Measurements from ENCODE around the gene NME2. TPM values are rescaled to one million over a fixed set of nuclear protein-coding genes. Genes with fewer than 3 reads are reported as not detected.
"Not testable (repeated sequence)": the region's sequence is repeated elsewhere in the genome, so short reads cannot be mapped to it uniquely, and the experiment has no call there.

Gene NME2
- total RNA-seq, 4 donors from 2014 or later, result 440 to 570 (median 469) TPM

DNA sequence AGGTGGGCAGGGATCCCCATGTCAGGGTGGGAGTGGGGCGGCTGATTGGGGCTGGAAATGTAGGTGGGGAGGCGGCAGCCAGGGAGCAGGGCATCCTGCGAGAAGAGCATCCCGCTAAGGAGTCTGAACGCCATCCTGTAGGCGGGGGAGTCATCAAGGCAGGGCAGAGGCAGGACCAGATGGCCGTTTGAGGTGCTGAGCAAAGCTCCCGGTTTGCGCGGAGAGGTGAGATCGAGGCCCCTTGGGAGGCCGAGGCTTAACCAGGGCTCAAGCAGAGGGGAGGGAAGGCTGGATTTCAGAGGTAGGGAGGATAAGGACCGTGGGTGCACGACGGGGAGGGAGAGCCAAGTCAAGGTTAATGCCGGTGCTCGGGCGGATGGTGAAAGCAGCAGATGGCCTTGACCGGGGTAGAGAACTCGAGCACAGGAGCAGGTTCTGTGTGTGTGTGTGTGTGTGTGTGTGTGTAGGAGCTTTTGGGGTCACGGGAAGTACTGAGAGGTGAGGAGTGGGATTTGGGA, 472 bp upstream of the NME2 start:
- DNase-seq (ENCODE audit: low spot score), result no peak
- ATAC-seq (ENCODE audit: low FRiP score), result peak; percentile 24
- TF ChIP-seq, protein P1, sequence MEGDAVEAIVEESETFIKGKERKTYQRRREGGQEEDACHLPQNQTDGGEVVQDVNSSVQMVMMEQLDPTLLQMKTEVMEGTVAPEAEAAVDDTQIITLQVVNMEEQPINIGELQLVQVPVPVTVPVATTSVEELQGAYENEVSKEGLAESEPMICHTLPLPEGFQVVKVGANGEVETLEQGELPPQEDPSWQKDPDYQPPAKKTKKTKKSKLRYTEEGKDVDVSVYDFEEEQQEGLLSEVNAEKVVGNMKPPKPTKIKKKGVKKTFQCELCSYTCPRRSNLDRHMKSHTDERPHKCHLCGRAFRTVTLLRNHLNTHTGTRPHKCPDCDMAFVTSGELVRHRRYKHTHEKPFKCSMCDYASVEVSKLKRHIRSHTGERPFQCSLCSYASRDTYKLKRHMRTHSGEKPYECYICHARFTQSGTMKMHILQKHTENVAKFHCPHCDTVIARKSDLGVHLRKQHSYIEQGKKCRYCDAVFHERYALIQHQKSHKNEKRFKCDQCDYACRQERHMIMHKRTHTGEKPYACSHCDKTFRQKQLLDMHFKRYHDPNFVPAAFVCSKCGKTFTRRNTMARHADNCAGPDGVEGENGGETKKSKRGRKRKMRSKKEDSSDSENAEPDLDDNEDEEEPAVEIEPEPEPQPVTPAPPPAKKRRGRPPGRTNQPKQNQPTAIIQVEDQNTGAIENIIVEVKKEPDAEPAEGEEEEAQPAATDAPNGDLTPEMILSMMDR (IDR thresholded peaks at IDR 0.05), result no peak

DNA sequence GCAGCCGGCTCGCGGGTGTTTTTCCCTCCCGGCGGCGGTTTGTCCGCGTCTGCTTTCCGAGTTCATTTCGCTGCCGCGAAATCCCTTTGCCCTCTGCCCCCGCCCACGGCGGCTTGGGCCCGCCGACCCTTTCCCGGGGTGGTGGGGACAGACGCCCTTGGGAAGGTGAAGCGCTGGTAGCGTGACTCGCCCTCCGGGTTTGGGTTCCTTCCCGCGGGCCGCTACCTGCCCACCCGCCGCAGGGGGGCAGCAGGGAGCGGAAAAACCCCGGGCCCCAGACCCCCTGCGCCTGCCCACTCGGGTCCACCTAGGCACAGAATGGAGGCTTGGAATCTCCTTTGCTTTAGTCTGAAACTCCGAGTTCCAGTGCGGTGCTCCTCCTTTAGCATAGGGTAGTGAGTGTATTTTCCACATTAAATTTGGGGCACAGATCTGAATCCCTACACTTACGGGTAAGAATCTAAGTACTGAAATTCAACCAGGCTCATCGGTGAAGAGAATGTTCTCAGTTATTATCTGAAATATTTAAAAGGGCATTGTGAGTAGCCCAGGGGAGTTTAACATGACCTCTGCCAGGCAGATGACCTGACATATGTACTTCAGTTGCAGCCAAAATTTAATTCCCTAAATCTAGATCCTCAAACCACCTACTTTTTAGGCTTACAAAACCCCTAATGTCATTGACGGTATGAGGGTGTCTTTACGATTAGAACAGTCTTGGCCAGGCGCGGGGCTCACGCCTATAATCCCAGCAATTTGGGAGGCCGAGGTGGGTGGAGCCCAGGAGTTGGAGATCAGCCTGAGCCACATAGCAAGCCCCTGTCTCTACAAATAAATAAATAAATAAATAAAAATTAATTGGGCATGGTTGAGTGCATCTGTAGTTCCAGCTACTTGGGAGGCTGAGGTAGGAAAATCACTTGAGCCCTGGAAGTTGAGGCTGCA, 1.0 kb downstream of the NME2 start:
- DNase-seq (ENCODE audit: low spot score) (no peak), ATAC-seq (ENCODE audit: low FRiP score) (peak; percentile 62)
- TF ChIP-seq, protein P1 (IDR thresholded peaks at IDR 0.05), result no peak

DNA sequence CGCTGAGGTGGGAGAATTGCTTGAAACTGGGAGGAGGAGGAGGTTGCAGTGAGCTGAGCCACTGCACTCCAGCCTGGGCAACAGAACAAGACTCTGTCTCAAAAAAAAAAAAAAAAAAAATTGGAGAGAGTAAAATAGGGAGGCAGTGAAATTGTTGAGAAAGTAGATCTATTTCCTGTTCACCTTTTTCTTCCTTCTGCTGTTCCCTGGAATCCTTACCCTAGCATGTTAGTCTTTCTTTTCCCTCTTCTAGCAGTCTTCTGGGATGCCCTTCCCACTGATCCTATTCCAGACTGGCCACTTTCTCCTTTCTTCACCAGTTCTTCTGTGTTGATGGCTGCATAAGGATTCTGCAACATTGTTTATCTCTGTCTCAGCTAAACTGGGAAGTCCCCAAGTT, 3.1 kb downstream of the NME2 start:
- DNase-seq (ENCODE audit: low spot score) (no peak), ATAC-seq (ENCODE audit: low FRiP score) (no peak)
- TF ChIP-seq, protein P1 (IDR thresholded peaks at IDR 0.05), result no peak

DNA sequence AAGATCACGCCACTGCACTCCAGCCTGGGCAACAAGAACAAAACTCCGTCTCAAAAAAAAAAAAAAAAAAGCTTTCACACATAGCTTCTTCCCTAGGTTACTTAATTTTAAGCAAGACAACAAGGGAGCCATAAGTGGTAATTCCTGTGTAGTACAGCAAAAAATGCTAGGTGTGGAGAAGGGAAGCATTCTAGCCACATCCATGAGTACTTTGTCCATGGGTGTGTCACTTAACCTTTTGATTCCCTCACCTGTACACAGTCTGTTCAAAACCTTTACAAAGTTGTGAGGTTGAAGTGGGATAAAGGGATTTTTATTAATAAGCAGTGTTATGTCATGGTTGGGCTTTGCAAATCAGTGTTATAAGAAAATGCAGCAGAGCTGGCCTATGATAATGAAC, 4.5 kb downstream of the NME2 start:
- DNase-seq (ENCODE audit: low spot score) (no peak), ATAC-seq (ENCODE audit: low FRiP score) (no peak)
- TF ChIP-seq, protein P1 (IDR thresholded peaks at IDR 0.05), result no peak

DNA sequence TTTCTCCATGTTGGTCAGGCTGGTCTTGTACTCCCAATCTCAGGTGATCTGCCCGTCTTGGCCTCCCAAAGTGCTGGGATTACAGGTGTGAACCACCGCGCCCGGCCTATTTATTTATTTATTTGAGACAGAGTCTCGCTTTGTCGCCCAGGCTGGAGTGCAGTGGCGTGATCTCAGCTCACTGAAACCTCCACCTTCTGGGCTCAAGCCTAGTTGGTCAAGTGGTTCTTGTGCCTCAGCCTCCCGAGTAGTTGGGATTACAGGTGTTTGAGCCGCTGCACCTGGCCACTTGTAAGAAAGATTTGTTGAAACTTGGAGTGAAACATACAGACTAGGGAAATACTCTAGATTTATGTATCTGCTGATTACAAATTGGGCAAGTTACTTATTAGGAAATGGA, 5.8 kb downstream of the NME2 start:
- not testable (repeated sequence) for ATAC-seq (ENCODE audit: low FRiP score)

GRCh38 chr17:51180486-51180885, 14.3 kb downstream of the NME2 start:
- TF ChIP-seq, protein P1 (IDR thresholded peaks at IDR 0.05), result no peak
- ATAC-seq (ENCODE audit: low FRiP score), result no peak
- no peak for DNase-seq (ENCODE audit: low spot score)

More for the DNA sequence above, 5.8 kb downstream of the NME2 start:
- DNase-seq (ENCODE audit: low spot score), result not testable (repeated sequence)

- TF ChIP-seq, protein P1 (IDR thresholded peaks at IDR 0.05), result no peak
- no peak for ATAC-seq (ENCODE audit: low FRiP score)
- DNase-seq (ENCODE audit: low spot score), result no peak
These were observed 17.9 kb downstream of the NME2 start for GRCh38 chr17:51184124-51184523.

Data from omental fat pad (tissue), 4 donors.